ENCODE data around the gene OR51I2. TPM values are rescaled to one million over a fixed set of nuclear protein-coding genes. Genes with fewer than 3 reads are reported as not detected.

Gene OR51I2, protein sequence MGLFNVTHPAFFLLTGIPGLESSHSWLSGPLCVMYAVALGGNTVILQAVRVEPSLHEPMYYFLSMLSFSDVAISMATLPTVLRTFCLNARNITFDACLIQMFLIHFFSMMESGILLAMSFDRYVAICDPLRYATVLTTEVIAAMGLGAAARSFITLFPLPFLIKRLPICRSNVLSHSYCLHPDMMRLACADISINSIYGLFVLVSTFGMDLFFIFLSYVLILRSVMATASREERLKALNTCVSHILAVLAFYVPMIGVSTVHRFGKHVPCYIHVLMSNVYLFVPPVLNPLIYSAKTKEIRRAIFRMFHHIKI
- not detected for total RNA-seq

DNA sequence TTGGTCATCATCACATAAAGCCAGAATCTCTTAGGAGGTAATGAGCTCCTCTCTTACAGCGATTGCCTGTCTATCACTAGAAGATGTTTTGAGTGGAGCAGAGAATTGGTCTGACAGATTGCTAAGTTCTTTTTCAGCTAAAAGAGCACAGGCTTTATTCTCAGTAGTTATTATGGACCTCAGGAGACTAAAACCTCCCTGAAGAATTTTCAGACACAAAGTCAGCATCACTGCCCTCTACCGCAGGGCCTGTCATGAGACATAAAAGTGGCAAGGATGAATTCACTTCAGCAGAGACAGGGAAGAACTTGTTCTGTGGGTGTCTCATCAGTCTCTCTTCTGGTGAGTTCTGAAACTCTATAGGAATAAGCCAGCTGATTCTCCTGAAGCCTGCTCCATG lies at the start of gene OR51I2:
Gene OR51I2, plus strand, starts transcription at position 301 of the 400 bp plus-strand sequence. CDS start 4,166 bp downstream, outside the sequence.
- H3K36me3 Mint-ChIP-seq = no peaks in the 10 kb centered on the region
- DNase-seq = no peak
- no peak within 1 kb of the TSS for H3K27ac Mint-ChIP-seq
- H3K27me3 Mint-ChIP-seq = peaks cover 5% of the 10 kb centered on the region
- no peaks in the 10 kb centered on the region for H3K4me1 Mint-ChIP-seq
- H3K9me3 Mint-ChIP-seq = no peaks in the 10 kb centered on the region
- no peak within 1 kb of the TSS for H3K4me3 Mint-ChIP-seq

DNA sequence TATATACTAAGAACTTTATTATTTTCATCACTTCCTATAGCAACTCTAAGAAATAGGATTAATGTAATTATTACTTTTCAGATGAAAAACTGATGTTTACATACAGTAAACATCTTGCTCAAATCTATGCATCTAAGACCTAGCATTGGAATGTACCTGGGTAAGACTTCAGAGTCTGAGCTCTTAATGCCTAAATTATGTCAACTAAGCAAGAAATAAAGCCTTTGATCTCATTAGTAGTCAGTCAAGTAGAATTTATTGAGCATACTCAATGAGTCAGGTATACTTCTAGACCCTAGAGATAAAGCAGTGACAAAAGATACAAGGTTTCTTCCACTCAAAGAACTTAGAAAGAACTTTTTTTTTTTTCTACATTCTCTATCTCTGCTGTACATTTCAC lies 44.0 kb upstream of the OR51I2 start:
- Mint-ChIP-seq H3K9me3 (no peaks in the 10 kb centered on the region), H3K27ac (no peak overlapping the region), H3K36me3 (no peaks in the 10 kb centered on the region), H3K4me3 (no peak overlapping the region), H3K4me1 (no peaks in the 10 kb centered on the region), H3K27me3 (peaks cover 20% of the 10 kb centered on the region)
- DNase-seq = no peak

DNA sequence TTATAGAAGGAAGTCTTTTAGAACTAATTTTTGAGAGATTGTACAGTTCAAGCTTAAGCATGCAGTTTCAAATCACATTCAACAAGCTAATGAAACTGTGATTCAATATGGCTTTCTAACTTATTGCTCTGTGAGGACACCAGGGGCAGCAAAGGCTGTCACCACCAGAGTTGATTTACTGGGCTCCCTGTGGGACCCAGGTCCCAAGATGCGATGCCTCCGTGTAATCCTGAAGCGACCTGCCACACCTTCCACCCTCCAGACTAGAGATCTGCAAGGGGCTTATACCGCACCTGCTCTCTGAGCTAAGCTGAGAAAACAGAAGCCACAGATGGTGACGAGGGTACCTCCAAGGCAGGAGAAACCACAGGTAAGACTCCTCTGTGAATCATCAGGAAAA lies 28.1 kb upstream of the OR51I2 start:
- Mint-ChIP-seq H3K36me3 (no peaks in the 10 kb centered on the region), H3K4me1 (no peaks in the 10 kb centered on the region)

DNA sequence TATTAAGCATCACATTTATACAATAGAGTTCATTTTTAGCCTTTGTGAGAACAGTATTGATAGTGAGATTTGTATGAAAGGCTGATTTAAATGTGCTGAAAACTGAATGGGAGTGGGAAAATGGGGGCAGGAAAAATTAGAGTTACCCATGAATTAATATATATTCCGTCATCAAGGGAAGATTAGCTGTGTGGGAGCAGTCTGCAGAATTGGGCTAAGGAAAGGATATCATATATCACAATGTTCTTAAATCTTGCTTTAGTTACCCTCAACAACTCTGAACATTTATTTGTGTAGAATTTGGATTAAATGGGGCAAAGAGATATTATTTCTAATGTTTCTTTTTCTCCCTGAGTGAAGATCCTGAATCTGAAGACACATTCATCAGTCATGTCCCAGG lies 27.3 kb upstream of the OR51I2 start, which contains the start of gene OR51Q1:
Gene OR51Q1, plus strand, starts transcription at position 301 of the 400 bp plus-strand sequence. Its CDS starts 90 bp downstream, at position 391.
- Mint-ChIP-seq H3K36me3 (no peaks in the 10 kb centered on the region), H3K4me1 (no peaks in the 10 kb centered on the region), H3K27me3 (peaks cover 9% of the 10 kb centered on the region), H3K27ac (no peak within 1 kb of the TSS), H3K9me3 (no peaks in the 10 kb centered on the region), H3K4me3 (no peak within 1 kb of the TSS)
- no peak for DNase-seq

More for the DNA sequence above, 28.1 kb upstream of the OR51I2 start:
- Mint-ChIP-seq H3K4me3 (no peak overlapping the region), H3K27me3 (peaks cover 9% of the 10 kb centered on the region), H3K9me3 (no peaks in the 10 kb centered on the region), H3K27ac (no peak overlapping the region)
- no peak for DNase-seq

DNA sequence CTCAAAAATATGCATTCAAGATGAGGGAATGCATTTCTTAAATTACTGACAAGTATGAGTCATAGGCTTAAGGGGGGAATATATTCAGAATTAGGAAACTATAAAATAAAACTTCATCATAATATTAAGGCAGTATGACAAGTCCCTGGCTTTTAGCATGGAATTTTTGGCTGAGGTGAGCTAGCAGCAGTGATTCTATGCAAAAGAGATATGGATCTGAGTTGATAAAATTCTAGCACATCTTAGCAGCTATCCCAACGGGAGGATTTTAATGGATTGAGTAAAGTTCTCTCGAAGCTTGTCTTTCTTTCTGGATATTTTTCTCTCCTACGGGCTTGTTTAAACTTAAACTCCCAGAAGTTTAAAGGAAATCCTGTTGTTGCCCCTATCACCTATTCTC lies 26.0 kb upstream of the OR51I2 start:
- Mint-ChIP-seq H3K27ac (no peak overlapping the region), H3K9me3 (no peaks in the 10 kb centered on the region), H3K27me3 (peaks cover 14% of the 10 kb centered on the region), H3K36me3 (no peaks in the 10 kb centered on the region), H3K4me3 (no peak overlapping the region), H3K4me1 (no peaks in the 10 kb centered on the region)
- DNase-seq = no peak

DNA sequence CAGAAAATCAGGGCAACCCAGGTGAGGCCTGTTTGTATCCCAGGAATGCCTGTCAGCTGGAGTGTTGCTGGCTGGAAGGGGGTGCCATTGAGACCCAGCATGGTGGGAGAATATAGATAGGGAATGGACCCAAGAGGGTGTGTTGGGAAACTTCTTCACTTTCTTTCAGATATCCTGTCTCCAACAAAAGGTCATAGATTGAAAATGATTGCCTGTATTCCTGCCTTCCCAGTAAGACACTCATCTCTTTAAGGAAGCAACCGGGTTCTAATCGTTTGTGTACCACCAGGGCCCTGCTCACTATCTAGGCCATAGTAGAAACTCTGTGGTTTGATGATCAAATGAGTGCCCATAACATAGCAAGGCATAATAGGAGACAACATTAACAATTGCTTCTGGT lies 7.7 kb upstream of the OR51I2 start, which contains the start of gene OR51I1:
Gene OR51I1, minus strand, starts transcription at position 101 of the 400 bp plus-strand sequence. Its CDS starts 0 bp downstream, at position 101.
- Mint-ChIP-seq H3K36me3 (no peaks in the 10 kb centered on the region), H3K27me3 (no peaks in the 10 kb centered on the region), H3K4me3 (no peak within 1 kb of the TSS), H3K9me3 (no peaks in the 10 kb centered on the region), H3K27ac (no peak within 1 kb of the TSS), H3K4me1 (no peaks in the 10 kb centered on the region)
- no peak for DNase-seq

DNA sequence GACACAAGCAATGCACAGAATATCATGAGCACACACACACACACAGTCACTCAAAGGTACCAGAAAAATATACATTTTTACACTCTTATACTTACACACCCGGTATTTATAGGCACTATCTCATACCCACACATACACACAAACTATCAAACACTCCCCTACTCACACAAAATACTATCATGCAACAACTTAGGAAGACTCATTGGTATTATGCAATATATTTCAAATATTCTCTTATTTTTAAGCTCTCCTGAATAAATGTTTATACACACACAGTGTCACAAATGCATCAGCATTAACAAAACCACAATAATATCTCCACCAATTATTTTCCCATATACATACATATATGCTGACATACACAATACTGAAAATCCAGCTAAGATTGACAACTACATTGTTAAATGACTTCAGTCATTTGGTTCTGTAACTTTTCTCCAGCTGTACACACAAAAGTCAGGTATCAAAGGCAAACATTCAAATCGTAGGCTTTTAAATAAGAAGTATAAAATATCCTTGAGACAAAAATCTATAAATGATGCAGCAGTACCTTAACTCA lies 5.2 kb upstream of the OR51I2 start:
- Mint-ChIP-seq H3K27me3 (peaks cover 5% of the 10 kb centered on the region), H3K4me1 (no peaks in the 10 kb centered on the region), H3K36me3 (no peaks in the 10 kb centered on the region), H3K9me3 (no peaks in the 10 kb centered on the region), H3K4me3 (no peak overlapping the region), H3K27ac (no peak overlapping the region)
- DNase-seq = no peak

DNA sequence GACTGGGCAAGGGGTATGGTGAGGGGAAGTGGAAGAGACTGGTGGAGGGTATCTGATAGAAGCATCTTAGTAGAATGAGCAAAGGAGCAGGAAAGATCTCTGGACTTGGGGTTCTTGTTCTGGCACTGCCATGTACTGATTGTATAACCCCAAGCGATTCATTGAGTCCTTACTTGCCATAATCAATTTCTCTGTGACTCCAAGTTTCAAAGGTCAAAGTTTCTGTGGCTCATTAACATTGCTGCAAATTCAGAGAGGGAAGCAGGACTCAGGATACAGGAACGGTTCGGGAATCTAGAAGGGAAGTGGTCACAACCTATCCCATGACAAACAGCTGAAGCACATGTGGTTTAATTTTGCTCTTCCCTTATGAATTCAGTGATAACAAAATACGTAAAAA lies 309 bp downstream of the OR51I2 start:
- H3K27me3 Mint-ChIP-seq = peaks cover 5% of the 10 kb centered on the region
- no peaks in the 10 kb centered on the region for H3K4me1 Mint-ChIP-seq

DNA sequence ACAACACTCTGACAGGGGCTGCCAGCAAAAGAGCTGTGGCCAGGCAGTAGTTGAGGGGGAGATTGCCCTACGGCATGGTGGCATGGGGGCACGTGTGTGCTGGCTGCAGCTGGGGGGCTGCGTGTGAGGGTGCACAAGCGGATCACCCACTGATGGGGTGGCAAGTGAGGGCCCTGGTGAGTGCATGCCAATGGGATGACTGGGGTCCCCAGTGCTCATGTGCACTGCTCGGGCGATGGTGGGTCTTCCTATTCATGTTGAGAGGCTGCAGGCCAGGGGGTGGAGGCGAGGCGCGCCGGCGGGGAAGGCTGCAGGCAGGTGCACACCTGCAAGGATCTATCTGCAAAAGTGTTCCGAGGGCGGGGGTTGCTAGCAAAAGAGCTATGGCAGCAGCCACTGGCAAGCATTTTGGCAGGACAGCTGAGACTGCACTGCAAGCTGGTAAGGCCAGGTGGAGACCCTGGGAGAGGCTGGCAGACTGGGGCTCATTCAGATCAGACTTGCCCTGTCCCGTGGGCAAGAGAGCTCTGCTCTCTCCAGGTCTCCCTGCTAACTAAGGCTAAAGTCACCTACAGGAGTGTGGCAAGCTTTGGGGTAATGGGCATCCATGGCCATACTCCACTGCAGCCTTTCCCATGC lies 12.0 kb downstream of the OR51I2 start:
- no peak for DNase-seq
- Mint-ChIP-seq H3K27ac (no peak overlapping the region), H3K27me3 (peaks cover 5% of the 10 kb centered on the region), H3K36me3 (no peaks in the 10 kb centered on the region), H3K9me3 (peaks cover 9% of the 10 kb centered on the region), H3K4me3 (no peak overlapping the region), H3K4me1 (peaks cover 3% of the 10 kb centered on the region)

More for the DNA sequence above, 309 bp downstream of the OR51I2 start:
- Mint-ChIP-seq H3K9me3 (no peaks in the 10 kb centered on the region), H3K36me3 (no peaks in the 10 kb centered on the region), H3K4me3 (no peak overlapping the region), H3K27ac (no peak overlapping the region)
- no peak for DNase-seq

DNA sequence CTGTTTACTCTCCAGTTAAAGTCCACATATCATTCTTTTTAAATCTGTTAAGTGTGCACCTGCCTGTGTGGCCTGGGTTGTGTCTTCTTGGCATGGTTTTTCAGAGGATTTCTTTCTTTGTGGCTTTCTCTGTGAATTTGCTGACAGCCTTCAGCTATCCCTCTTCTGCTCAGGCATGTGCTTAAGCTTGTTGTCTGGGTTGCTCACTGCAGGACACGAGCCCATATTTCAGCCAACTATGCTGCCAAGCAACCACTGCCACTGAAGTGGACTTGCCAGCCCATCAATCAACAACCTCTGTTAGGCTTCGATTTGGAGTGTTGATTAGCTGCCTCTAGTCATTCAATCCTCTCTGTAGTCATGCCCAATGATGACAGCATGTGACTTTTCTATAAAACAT lies 18.4 kb downstream of the OR51I2 start:
- DNase-seq = no peak
- H3K4me1 Mint-ChIP-seq = no peaks in the 10 kb centered on the region
- no peak overlapping the region for H3K27ac Mint-ChIP-seq
- no peak overlapping the region for H3K4me3 Mint-ChIP-seq
- H3K27me3 Mint-ChIP-seq = no peaks in the 10 kb centered on the region
- no peaks in the 10 kb centered on the region for H3K9me3 Mint-ChIP-seq
- H3K36me3 Mint-ChIP-seq = no peaks in the 10 kb centered on the region

DNA sequence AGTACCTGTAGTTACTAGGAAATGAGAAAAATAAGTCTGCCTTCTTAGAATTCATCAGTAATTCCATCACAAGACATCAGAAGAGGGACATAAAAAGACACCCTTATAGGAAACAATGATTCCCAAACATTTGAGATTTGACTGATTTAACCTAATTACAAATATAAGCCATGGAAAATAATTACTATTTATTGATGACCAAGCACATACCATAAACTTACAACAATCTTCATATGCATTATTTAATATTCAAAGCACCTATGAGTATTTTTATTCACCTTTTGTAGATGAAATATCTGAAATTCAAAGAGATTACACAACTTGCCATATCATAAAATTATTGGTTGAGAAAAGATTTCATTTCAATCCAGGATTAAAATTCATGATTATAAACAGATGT lies 24.8 kb downstream of the OR51I2 start:
- no peak overlapping the region for H3K27ac Mint-ChIP-seq

DNA sequence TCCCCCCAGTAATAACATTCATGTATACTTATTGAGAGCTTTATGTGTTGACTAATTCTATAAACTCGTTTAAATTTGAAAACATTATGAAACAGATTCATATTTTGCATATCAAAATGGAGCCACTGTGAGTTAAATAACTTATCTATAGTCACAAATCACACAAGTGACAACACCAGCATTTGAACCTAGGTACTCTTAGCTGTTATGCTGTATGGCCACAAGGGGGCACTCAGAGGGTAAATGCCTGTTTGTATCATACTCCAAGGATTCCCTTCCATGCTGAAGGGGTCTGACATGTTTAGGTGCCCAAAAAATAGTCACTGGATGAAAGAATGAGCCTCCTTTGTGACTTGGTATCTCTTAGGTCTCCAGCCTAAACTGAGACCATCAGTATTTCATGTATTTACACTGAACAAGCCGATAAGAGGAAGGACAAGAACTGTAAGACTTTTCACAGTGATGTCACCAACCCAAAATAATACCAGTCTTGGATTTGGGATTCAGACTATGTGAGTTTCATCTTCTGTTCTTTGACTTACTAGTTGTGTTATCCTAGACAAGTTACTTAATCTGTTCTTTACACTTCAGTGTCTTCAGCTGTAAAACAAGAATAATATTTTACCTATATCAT lies 27.2 kb downstream of the OR51I2 start:
- peak; percentile 14 for DNase-seq

More for the DNA sequence above, 24.8 kb downstream of the OR51I2 start:
- Mint-ChIP-seq H3K4me1 (peaks cover 2% of the 10 kb centered on the region), H3K36me3 (no peaks in the 10 kb centered on the region), H3K4me3 (no peak overlapping the region), H3K9me3 (no peaks in the 10 kb centered on the region), H3K27me3 (peaks cover 6% of the 10 kb centered on the region)
- no peak for DNase-seq

DNA sequence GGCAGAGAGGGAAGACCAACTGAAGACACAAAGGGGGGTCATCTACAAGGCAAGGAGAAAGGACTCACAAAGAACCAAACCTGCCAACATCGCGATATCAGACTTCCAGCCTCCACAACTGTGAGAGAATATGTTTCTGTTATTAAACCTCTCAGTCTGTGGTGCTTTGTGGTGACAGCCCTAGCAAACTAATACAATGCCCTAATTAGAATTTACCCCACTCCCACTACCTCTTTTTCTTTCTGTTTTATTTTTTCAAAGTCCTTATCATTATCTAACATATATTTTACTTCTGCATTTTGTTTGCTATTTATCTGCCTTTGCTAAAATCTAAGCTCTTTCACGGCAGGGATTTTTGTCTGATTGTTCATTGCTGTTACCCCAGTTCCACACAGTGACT lies 36.9 kb downstream of the OR51I2 start:
- Mint-ChIP-seq H3K9me3 (no peaks in the 10 kb centered on the region), H3K36me3 (no peaks in the 10 kb centered on the region), H3K27ac (no peak overlapping the region), H3K4me3 (no peak overlapping the region), H3K4me1 (peaks cover 2% of the 10 kb centered on the region), H3K27me3 (peaks cover under 1% of the 10 kb centered on the region)
- DNase-seq = no peak

More for the DNA sequence above, 27.2 kb downstream of the OR51I2 start:
- peaks cover 2% of the 10 kb centered on the region for H3K4me1 Mint-ChIP-seq
- H3K9me3 Mint-ChIP-seq = peaks cover 1% of the 10 kb centered on the region
- H3K4me3 Mint-ChIP-seq = no peak overlapping the region
- no peak overlapping the region for H3K27ac Mint-ChIP-seq
- no peaks in the 10 kb centered on the region for H3K36me3 Mint-ChIP-seq
- peaks cover 6% of the 10 kb centered on the region for H3K27me3 Mint-ChIP-seq

DNA sequence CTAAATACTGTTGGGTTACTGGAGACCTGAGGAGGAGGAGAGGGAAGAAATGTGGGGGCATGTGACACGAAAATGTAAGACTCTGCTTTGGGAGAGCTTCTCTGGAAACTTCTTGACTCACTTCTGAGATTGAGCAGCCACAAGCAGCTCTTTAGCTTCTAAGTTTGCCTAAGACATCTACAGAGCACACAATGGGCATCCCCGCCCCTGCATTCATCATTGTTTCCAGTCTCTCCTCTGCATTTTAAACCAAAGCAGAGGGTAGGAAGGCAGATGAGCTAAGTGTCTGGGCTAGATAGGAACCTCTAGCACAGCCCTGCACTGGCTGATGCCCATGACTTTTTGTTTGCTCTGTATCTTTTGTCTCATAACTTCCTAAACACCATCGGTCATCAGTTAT lies 37.3 kb downstream of the OR51I2 start:
- no peaks in the 10 kb centered on the region for H3K36me3 Mint-ChIP-seq
- H3K4me1 Mint-ChIP-seq = peaks cover 2% of the 10 kb centered on the region
- DNase-seq = peak; percentile 13
- no peaks in the 10 kb centered on the region for H3K9me3 Mint-ChIP-seq
- H3K27ac Mint-ChIP-seq = no peak overlapping the region
- no peak overlapping the region for H3K4me3 Mint-ChIP-seq
- peaks cover 5% of the 10 kb centered on the region for H3K27me3 Mint-ChIP-seq

DNA sequence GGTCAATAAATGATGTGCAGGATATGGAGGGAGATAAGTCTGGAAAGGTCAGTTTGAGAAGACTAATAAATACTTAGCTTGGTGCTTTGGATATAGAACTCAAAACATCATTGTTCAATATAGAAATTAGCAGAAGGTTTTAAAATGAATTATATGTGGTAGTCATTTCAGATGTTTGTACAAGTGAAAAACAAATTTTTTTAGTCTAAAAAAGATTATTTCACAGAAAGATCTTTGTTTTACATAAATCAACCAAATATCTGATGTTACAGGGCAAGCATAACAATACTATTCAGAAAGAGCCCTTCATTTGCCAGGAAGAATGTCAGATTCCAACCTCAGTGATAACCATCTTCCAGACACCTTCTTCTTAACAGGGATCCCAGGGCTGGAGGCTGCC lies 39.3 kb downstream of the OR51I2 start, which contains the start of gene OR52D1:
Gene OR52D1, plus strand, starts transcription at position 301 of the 400 bp plus-strand sequence. Its CDS starts 22 bp downstream, at position 323.
- no peak within 1 kb of the TSS for H3K4me3 Mint-ChIP-seq
- H3K4me1 Mint-ChIP-seq = peaks cover 2% of the 10 kb centered on the region
- peaks cover 5% of the 10 kb centered on the region for H3K27me3 Mint-ChIP-seq
- H3K27ac Mint-ChIP-seq = no peak within 1 kb of the TSS
- no peaks in the 10 kb centered on the region for H3K9me3 Mint-ChIP-seq
- DNase-seq = no peak
- no peaks in the 10 kb centered on the region for H3K36me3 Mint-ChIP-seq
